ENCODE measurements around the gene KCNJ6. TPM values are rescaled to one million over a fixed set of nuclear protein-coding genes. Genes with fewer than 3 reads are reported as not detected.

The KCNJ6 gene
- total and polyA plus RNA-seq, 9 of the 15 experiments (the other 6 are each of a cell fraction or from before 2014, with no cell fraction given) = 0.06 to 0.21 (median 0.13) TPM; not detected in 1

DNA sequence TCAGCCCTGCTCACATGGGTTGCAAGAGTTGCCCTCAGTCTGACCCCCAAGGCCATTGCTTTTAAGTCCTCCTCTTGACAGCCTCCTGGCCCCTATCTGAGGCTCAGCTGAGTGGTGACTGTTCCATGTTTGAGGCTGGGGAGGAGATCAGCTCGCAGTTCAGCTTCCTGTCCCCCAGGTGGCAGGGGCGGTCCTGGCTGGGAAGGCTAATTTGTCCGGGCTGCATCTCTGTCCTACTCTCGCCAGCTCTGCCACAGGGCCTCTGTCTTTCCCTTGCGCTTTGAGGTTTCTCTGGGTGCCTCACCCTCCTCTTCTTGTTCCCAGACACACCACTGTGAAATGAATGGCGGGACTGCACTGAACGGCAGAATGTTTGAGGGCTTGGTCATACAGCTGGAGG is 157.3 kb downstream of the KCNJ6 start:
- H3K27me3 ChIP-seq (ENCODE audit: control insufficient read depth in 2 of 2, insufficient read depth in 2 of 2, low read length in 2 of 2) = peaks cover 5 to 54% of the 10 kb centered on the region in 2 experiments; a peak in 4 of 5 replicates
- no peak overlapping the region for H2AFZ ChIP-seq (ENCODE audit: low read depth, low read length)
- in situ Hi-C loops (cut with MboI) (no loop called here), intact Hi-C loops (cut with micrococcal nuclease) (loop anchor here (1.0 to 5.0 kb wide), 3 partner anchors 157 to 598 kb away; partner anchors contain the start of gene KCNJ6)
- no peaks in the 10 kb centered on the region for H3K79me2 ChIP-seq (ENCODE audit: control insufficient read depth, insufficient read depth, low read length)
- no peaks in the 10 kb centered on the region for H3K9me3 ChIP-seq (replicated peaks; ENCODE audit: control insufficient read depth, insufficient read depth, low read depth, low read length)
- CTCF ChIA-PET (ENCODE audit: low intra/inter-chr PET ratio) = interaction anchor here (1.5 kb wide), 1 partner anchor 368 kb away, joined by 4 read pairs; no protein-coding TSS in a partner anchor
- DNase-seq (ENCODE audit: extremely low read depth in 1 of 4, low spot score in 3 of 4) (peak; percentile 46 to 65 (median 52)), ATAC-seq (peak; percentile 90), FAIRE-seq (no peak)
- no peaks in the 10 kb centered on the region for H3K36me3 ChIP-seq (ENCODE audit: control insufficient read depth, insufficient read depth, low read length)
- 5% methylated on average over 7 of the region's 7 CpGs for WGBS (ENCODE audit: insufficient coverage, low coverage, missing lambda C conversion rate)
- peaks cover 3% of the 10 kb centered on the region for H3K9me1 ChIP-seq (ENCODE audit: control insufficient read depth, insufficient read depth, low read length)
- 0 out of 2 replicates have a peak, but pooled peaks cover 3% of the 10 kb centered on the region for H4K20me1 ChIP-seq (replicated peaks; ENCODE audit: control insufficient read depth, insufficient read depth, low read length)
- H3K4me1 ChIP-seq (replicated peaks in 1 of 2; ENCODE audit: control insufficient read depth in 2 of 2, insufficient read depth in 2 of 2, low read length in 2 of 2) = no peaks in the 10 kb centered on the region
- H3K4me3 ChIP-seq = no peak overlapping the region
- no peak overlapping the region for H3K27ac ChIP-seq (ENCODE audit: extremely low read depth, low read depth, low read length)
- no peak overlapping the region for H3K4me2 ChIP-seq (ENCODE audit: insufficient read depth, low read length)
- BruUV-seq (replicated peaks) = no TSS peak
- POLR2A ChIA-PET = interaction anchor here (0.7 to 0.8 kb wide), 2 partner anchors 10 kb away, joined by 3 read pairs; no protein-coding TSS in a partner anchor
- no peak overlapping the region for H3K9ac ChIP-seq (ENCODE audit: insufficient read depth in 1 of 2, low read depth in 2 of 2, low read length in 2 of 2)
- TF ChIP-seq SMARCE1 (IDR thresholded peaks at IDR 0.05) (no peak), NFRKB (IDR thresholded peaks at IDR 0.05; ENCODE audit: low read depth) (no peak), AFF1 (IDR thresholded peaks at IDR 0.05; ENCODE audit: low read depth in 1 of 2, partially characterized antibody in 2 of 2) (no peak), CEBPB (tag; IDR thresholded peaks at IDR 0.05) (no peak), ZNF398 (CRISPR knock-in tag; IDR thresholded peaks at IDR 0.05) (no peak)
- TF ChIP-seq, protein P1, sequence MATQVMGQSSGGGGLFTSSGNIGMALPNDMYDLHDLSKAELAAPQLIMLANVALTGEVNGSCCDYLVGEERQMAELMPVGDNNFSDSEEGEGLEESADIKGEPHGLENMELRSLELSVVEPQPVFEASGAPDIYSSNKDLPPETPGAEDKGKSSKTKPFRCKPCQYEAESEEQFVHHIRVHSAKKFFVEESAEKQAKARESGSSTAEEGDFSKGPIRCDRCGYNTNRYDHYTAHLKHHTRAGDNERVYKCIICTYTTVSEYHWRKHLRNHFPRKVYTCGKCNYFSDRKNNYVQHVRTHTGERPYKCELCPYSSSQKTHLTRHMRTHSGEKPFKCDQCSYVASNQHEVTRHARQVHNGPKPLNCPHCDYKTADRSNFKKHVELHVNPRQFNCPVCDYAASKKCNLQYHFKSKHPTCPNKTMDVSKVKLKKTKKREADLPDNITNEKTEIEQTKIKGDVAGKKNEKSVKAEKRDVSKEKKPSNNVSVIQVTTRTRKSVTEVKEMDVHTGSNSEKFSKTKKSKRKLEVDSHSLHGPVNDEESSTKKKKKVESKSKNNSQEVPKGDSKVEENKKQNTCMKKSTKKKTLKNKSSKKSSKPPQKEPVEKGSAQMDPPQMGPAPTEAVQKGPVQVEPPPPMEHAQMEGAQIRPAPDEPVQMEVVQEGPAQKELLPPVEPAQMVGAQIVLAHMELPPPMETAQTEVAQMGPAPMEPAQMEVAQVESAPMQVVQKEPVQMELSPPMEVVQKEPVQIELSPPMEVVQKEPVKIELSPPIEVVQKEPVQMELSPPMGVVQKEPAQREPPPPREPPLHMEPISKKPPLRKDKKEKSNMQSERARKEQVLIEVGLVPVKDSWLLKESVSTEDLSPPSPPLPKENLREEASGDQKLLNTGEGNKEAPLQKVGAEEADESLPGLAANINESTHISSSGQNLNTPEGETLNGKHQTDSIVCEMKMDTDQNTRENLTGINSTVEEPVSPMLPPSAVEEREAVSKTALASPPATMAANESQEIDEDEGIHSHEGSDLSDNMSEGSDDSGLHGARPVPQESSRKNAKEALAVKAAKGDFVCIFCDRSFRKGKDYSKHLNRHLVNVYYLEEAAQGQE (IDR thresholded peaks at IDR 0.05; ENCODE audit: borderline replicate concordance) = peak; percentile 61; the same call in 1 of the 2 replicates
- TF ChIP-seq, protein P1 (CRISPR knock-in tag; IDR thresholded peaks at IDR 0.05; ENCODE audit: low read depth) = no peak

Measured in K562 (cell line).